CD14-positive monocyte (primary cell): ENCODE results near the gene POLR2F. TPM values are rescaled to one million over a fixed set of nuclear protein-coding genes. Genes with fewer than 3 reads are reported as not detected.

Source experiments
- DNase-seq, 3 donors: peaks; one replicate each; pipeline ENCODE4 v3.0.0-alpha.2; 2011 to 2022
- H2AFZ ChIP-seq: 2 replicates; pipeline ENCODE4 v1.6.0; 2012; ENCODE audit warnings: mild to moderate bottlenecking, low read depth, low read length, inconsistent platforms; ENCODE audit not compliant: insufficient read depth, poor library complexity, severe bottlenecking
- H3K27ac ChIP-seq, 2 donors: 1 replicate in 1 of 2; 2 replicates in 1 of 2; pipeline ENCODE4 v1.5.1; 2012 to 2013; ENCODE audit warnings: low read length in 2 of 2, control low read depth in 1 of 2, inconsistent platforms in 1 of 2, low read depth in 1 of 2, mild to moderate bottlenecking in 1 of 2
- H3K27me3 ChIP-seq, 2 donors: one replicate each; pipeline versions ENCODE4 v1.6.0 to v1.6.1; 2011 to 2013; ENCODE audit warnings: low read length in 2 of 2; ENCODE audit not compliant: control insufficient read depth in 2 of 2, insufficient read depth in 2 of 2
- H3K36me3 ChIP-seq, 2 donors: replicated peaks in 1 of 2; 1 replicate in 1 of 2; 2 replicates in 1 of 2; pipeline versions ENCODE4 v1.5.1 to v1.6.1; 2012 to 2013; ENCODE audit warnings: low read length in 2 of 2, control low read depth in 1 of 2, inconsistent platforms in 1 of 2, mild to moderate bottlenecking in 1 of 2; ENCODE audit not compliant: insufficient read depth in 2 of 2, control insufficient read depth in 1 of 2
- H3K4me1 ChIP-seq, 2 donors: 1 replicate in 1 of 2; 2 replicates in 1 of 2; pipeline versions ENCODE4 v1.5.1 to v1.6.1; 2012 to 2013; ENCODE audit warnings: low read length in 2 of 2, control low read depth in 1 of 2, inconsistent platforms in 1 of 2, mild to moderate bottlenecking in 1 of 2, moderate library complexity in 1 of 2; ENCODE audit not compliant: insufficient read depth in 2 of 2, control insufficient read depth in 1 of 2
- H3K4me2 ChIP-seq: replicated peaks from 2 replicates; pipeline ENCODE3; 2012; ENCODE audit warnings: low read length, moderate library complexity, mild to moderate bottlenecking; ENCODE audit not compliant: poor library complexity, severe bottlenecking; ENCODE audit errors: extremely low read depth
- H3K4me3 ChIP-seq, 3 experiments: fragments of 200-600 bp in 1 of 3; sonication (generic) in 1 of 3; replicated peaks in 1 of 3; 1 replicate in 2 of 3; 2 replicates in 1 of 3; pipeline ENCODE4 v1.5.1; 2011 to 2013; ENCODE audit warnings: low read length in 3 of 3, mild to moderate bottlenecking in 3 of 3, control low read depth in 2 of 3, low read depth in 2 of 3, inconsistent platforms in 1 of 3, moderate library complexity in 1 of 3
- H3K79me2 ChIP-seq: 2 replicates; pipeline ENCODE4 v1.6.0; 2012; ENCODE audit warnings: mild to moderate bottlenecking, control low read depth, inconsistent platforms, low read length, moderate library complexity; ENCODE audit not compliant: insufficient read depth
- H3K9ac ChIP-seq: 2 replicates; pipeline ENCODE4 v1.6.0; 2017; ENCODE audit warnings: low read length, mild to moderate bottlenecking; ENCODE audit not compliant: insufficient read depth, poor library complexity, severe bottlenecking
- H3K9me3 ChIP-seq, 2 donors: replicated peaks in 1 of 2; 1 replicate in 1 of 2; 2 replicates in 1 of 2; pipeline versions ENCODE4 v1.5.1 to v1.6.1; 2012 to 2013; ENCODE audit warnings: low read length in 2 of 2, control low read depth in 1 of 2; ENCODE audit not compliant: control insufficient read depth in 1 of 2, insufficient read depth in 1 of 2
- H4K20me1 ChIP-seq: 2 replicates; pipeline ENCODE4 v1.6.0; 2012; ENCODE audit warnings: mild to moderate bottlenecking, low read length, control low read depth, moderate library complexity; ENCODE audit not compliant: insufficient read depth
- H3K27ac Mint-ChIP-seq, 7 donors: one replicate each; pipeline ENCODE4 v1.8.0; 2020; ENCODE audit warnings: mild to moderate bottlenecking in 7 of 7, mixed read lengths in 7 of 7, moderate library complexity in 6 of 7, inconsistent platforms in 2 of 7
- H3K27me3 Mint-ChIP-seq, 3 donors: one replicate each; pipeline ENCODE4 v1.8.0; 2021 to 2022; ENCODE audit warnings: low read depth in 3 of 3, mild to moderate bottlenecking in 3 of 3, mixed read lengths in 3 of 3, moderate library complexity in 3 of 3, inconsistent platforms in 1 of 3
- H3K36me3 Mint-ChIP-seq, 2 donors: one replicate each; pipeline ENCODE4 v1.8.0; 2020; ENCODE audit warnings: mixed read lengths in 2 of 2, inconsistent platforms in 1 of 2, mild to moderate bottlenecking in 1 of 2
- H3K4me1 Mint-ChIP-seq: one replicate; pipeline ENCODE4 v1.8.0; 2020; ENCODE audit warnings: mild to moderate bottlenecking, mixed read lengths
- H3K4me3 Mint-ChIP-seq, 2 donors: one replicate each; pipeline ENCODE4 v1.8.0; 2020; ENCODE audit warnings: mild to moderate bottlenecking in 2 of 2, mixed read lengths in 2 of 2, moderate library complexity in 1 of 2
- H3K9me3 Mint-ChIP-seq, 7 donors: one replicate each; pipeline ENCODE4 v1.8.0; 2020 to 2022; ENCODE audit warnings: mixed read lengths in 7 of 7, mild to moderate bottlenecking in 6 of 7, moderate library complexity in 6 of 7, inconsistent platforms in 2 of 7
- CTCF ChIP-seq: fragments of 200-600 bp; IDR thresholded peaks from one replicate; pipeline ENCODE4 v1.8.0; 2022; ENCODE audit warnings: antibody characterized with exemption, mild to moderate bottlenecking
- WGBS: methylation state at CpG from one replicate; pipeline ENCODE4 v1.1.5; 2013; ENCODE audit warnings: missing lambda C conversion rate; ENCODE audit not compliant: insufficient coverage; 5-methylcytosine and 5-hydroxymethylcytosine counted together
- intact Hi-C, 2 donors: fragments of 100-400 bp; cut with micrococcal nuclease; formaldehyde crosslinking; loops; one replicate each; pipeline versions ENCODE4 v1.15.0 to v1.15.1; 2023
- polyA plus RNA-seq, 3 donors: library from polyadenylated mRNA; depleted of rRNA in 1 of 3; unstranded in 2 of 3; stranded (reverse) in 1 of 3; fragments of 300-500 nt in 2 of 3; fragments of >200 nt in 1 of 3; fragmentation: Illumina TruSeq in 2 of 3; gene quantifications; 1 replicate in 2 of 3; 2 replicates in 1 of 3; pipeline ENCODE4 v1.2.3, GENCODE V29; 2012 to 2021

The POLR2F gene
- polyA plus RNA-seq, 3 donors = 45.4 to 182 (median 143) TPM

- Histone ChIP-seq H3K27ac (no peak overlapping the region), H3K9me3 (no peaks in the 10 kb centered on the region), H3K4me3 (no peak overlapping the region), H2AFZ (no peak overlapping the region), H3K4me1 (no peaks in the 10 kb centered on the region), H3K9ac (no peak overlapping the region), H3K79me2 (no peaks in the 10 kb centered on the region), H3K4me2 (no peak overlapping the region), H4K20me1 (peaks cover 7% of the 10 kb centered on the region), H3K36me3 (peaks cover 31 to 52% of the 10 kb centered on the region in 2 donors), H3K27me3 (no peaks in the 10 kb centered on the region)
- Mint-ChIP-seq H3K4me3 (no peak overlapping the region), H3K27ac (no peak overlapping the region), H3K4me1 (no peaks in the 10 kb centered on the region), H3K9me3 (no peaks in the 10 kb centered on the region), H3K27me3 (peaks cover 0 to 2% (median 0%) of the 10 kb centered on the region in 3 donors), H3K36me3 (peaks cover 43 to 55% of the 10 kb centered on the region in 2 donors)
- TF ChIP-seq CTCF = no peak
- WGBS = 100% methylated on average over 4 of the region's 5 CpGs
- DNase-seq = no peak
- intact Hi-C loops = loop anchor here (5.0 to 10.0 kb wide), 2 partner anchors 151 to 154 kb away; no protein-coding TSS in a partner anchor
Observed at GRCh38 chr22:37968452-37969251, 15.2 kb downstream of the POLR2F start.

DNA sequence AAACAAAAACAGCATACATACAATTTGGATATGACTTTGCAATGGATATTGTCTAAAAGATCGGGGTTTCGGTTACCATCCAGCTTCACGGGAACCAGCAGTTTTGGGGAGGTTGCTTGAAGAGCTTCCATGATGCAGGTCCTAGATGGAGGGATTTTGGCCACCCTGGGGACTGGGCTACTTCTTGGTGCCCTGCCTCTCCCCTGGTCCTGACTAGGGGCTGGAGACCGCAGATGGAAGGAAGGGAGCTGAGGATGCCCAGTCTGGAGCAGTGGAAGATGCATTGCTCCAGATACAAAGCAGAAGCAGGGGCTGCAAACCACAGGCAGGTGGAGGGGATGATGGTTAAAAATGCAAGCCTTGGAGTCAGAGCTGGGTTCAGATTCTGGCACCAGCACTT is 17.4 kb downstream of the POLR2F start:
- no peak overlapping the region for H3K4me2 ChIP-seq
- H3K36me3 Mint-ChIP-seq = peaks cover 40 to 49% of the 10 kb centered on the region in 2 donors
- no peaks in the 10 kb centered on the region for H4K20me1 ChIP-seq
- no peak overlapping the region for H3K9ac ChIP-seq
- intact Hi-C loops = no loop called here
- TF ChIP-seq CTCF = no peak
- peaks cover 26 to 38% of the 10 kb centered on the region in 2 donors for H3K36me3 ChIP-seq
- DNase-seq = no peak
- H3K4me3 Mint-ChIP-seq = no peak overlapping the region
- WGBS = 100% methylated on average over 1 of the region's 4 CpGs
- no peak overlapping the region for H3K27ac ChIP-seq
- H3K27ac Mint-ChIP-seq = no peak overlapping the region
- H3K27me3 ChIP-seq = no peaks in the 10 kb centered on the region
- no peaks in the 10 kb centered on the region for H3K4me1 Mint-ChIP-seq
- H2AFZ ChIP-seq = no peak overlapping the region
- H3K9me3 ChIP-seq = no peaks in the 10 kb centered on the region
- H3K9me3 Mint-ChIP-seq = peaks cover 0 to under 1% (median 0%) of the 10 kb centered on the region in 7 donors
- no peaks in the 10 kb centered on the region for H3K79me2 ChIP-seq
- no peaks in the 10 kb centered on the region for H3K4me1 ChIP-seq
- no peak overlapping the region for H3K4me3 ChIP-seq
- peaks cover 0 to 2% (median 0%) of the 10 kb centered on the region in 3 donors for H3K27me3 Mint-ChIP-seq
